Measurements from ENCODE around the gene MAMSTR.

DNA sequence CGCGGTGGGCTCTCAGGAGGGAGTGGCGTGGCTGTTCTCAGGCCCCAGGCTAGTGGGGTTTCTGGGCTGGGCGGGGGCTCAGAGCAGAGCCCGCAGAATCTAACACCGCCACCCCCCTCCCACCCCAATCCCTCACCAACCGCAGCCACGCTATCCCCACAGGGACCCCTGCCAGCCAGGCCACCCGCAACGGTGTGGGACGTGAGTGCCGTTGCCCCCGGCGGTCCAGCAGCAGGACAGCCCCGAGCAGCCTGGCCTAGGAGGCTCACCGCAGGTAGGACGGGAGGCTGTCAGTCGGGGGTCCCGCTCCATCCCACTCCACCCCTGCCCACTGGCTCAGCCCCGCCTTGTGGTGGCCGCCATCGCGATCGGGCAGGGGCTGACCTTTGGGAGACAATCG, 46.5 kb downstream of the MAMSTR start, which contains the start of gene NTN5:
- no peak for TF ChIP-seq GATA2 (IDR thresholded peaks at IDR 0.05; ENCODE audit: low read depth, low read length)
- no peak for TF ChIP-seq GATA3 (IDR thresholded peaks at IDR 0.05; ENCODE audit: low read depth, low read length)

Data from SH-SY5Y (cell line).